GM12878 (cell line): ENCODE data around the gene GORASP1. TPM values are rescaled to one million over a fixed set of nuclear protein-coding genes. Genes with fewer than 3 reads are reported as not detected.

ENCODE experiments used
- ATAC-seq: fragments of 200-7000 bp; cut with Tn5 transposase; 3 replicates; pipeline ENCODE4 v1.9.1; 2020; ENCODE audit warnings: mild to moderate bottlenecking, moderate library complexity
- BruUV-seq: library from RNA; stranded (reverse); fragments of 400-500 nt; replicated peaks from 2 replicates; lab custom pipeline; 2021; lab: Mats Ljungman, UMichigan
- CTCF ChIA-PET: fragments of 300-600 bp; sonication (Branson Sonifier 250); formaldehyde crosslinking; extraction: SDS; loops from one replicate; lab custom pipeline; 2021; ENCODE audit warnings: inconsistent platforms; lab: Yijun Ruan, JAX
- POLR2A ChIA-PET: fragments of 350-600 bp; formaldehyde crosslinking; extraction: SDS; loops from one replicate; lab custom pipeline; 2021; ENCODE audit warnings: inconsistent platforms; lab: Charles Lee
- RAD21 ChIA-PET: fragments of 300-600 bp; sonication (Branson Sonifier 250); formaldehyde crosslinking; loops from one replicate; lab custom pipeline; 2023; ENCODE audit warnings: antibody characterized with exemption; ENCODE audit not compliant: unreplicated experiment; lab: Charles Lee
- SMC1A ChIA-PET: fragments of 300-600 bp; sonication (Branson Sonifier 250); formaldehyde crosslinking; loops from one replicate; lab custom pipeline; 2023; ENCODE audit not compliant: unreplicated experiment, uncharacterized antibody; lab: Charles Lee
- DNase-seq: peaks from one replicate; pipeline ENCODE4 v3.0.0-alpha.2; 2011; ENCODE audit warnings: low read depth, low spot score
- FAIRE-seq: peaks from 3 replicates; lab custom pipeline; 2011; peaks lifted over from hg19 to GRCh38; lab: Jason Lieb, UNC
- H2AFZ ChIP-seq: 2 replicates; pipeline ENCODE4 v1.6.0; 2011; ENCODE audit warnings: low read depth, low read length, control low read depth; ENCODE audit not compliant: control insufficient read depth
- H3K27ac ChIP-seq: 2 replicates; pipeline ENCODE4 v1.5.1; 2011; ENCODE audit warnings: control low read depth; ENCODE audit not compliant: control insufficient read depth, insufficient read depth
- H3K27me3 ChIP-seq, 2 experiments: replicated peaks in 1 of 2; 2 replicates each; pipeline versions ENCODE4 v1.6.0 to v1.6.1; 2011; ENCODE audit warnings: low read length in 1 of 2; ENCODE audit not compliant: control insufficient read depth in 2 of 2, insufficient read depth in 2 of 2
- H3K36me3 ChIP-seq, 2 experiments: 2 replicates each; pipeline ENCODE4 v1.5.1; 2011; ENCODE audit warnings: low read length in 1 of 2; ENCODE audit not compliant: control insufficient read depth in 2 of 2, insufficient read depth in 2 of 2
- H3K4me1 ChIP-seq: 2 replicates; pipeline ENCODE4 v1.6.1; 2011; ENCODE audit warnings: mild to moderate bottlenecking, low read length, moderate library complexity, mixed read lengths; ENCODE audit not compliant: control insufficient read depth, insufficient read depth
- H3K4me2 ChIP-seq: 2 replicates; pipeline ENCODE4 v1.6.0; 2011; ENCODE audit warnings: control low read depth; ENCODE audit not compliant: control insufficient read depth, insufficient read depth
- H3K4me3 ChIP-seq: fragments of 200-600 bp; sonication (generic); 2 replicates; pipeline ENCODE4 v1.5.1; 2016
- H3K79me2 ChIP-seq: 2 replicates; pipeline ENCODE4 v1.6.0; 2011; ENCODE audit warnings: low read length; ENCODE audit not compliant: control insufficient read depth, insufficient read depth
- H3K9ac ChIP-seq: 2 replicates; pipeline ENCODE4 v1.8.0; 2011; ENCODE audit warnings: low read length, control low read depth, mixed read lengths; ENCODE audit not compliant: control insufficient read depth, insufficient read depth
- H3K9me3 ChIP-seq: replicated peaks from 3 replicates; pipeline ENCODE4 v1.5.1; 2011; ENCODE audit warnings: mild to moderate bottlenecking, low read length; ENCODE audit not compliant: control insufficient read depth, insufficient read depth
- H4K20me1 ChIP-seq: 2 replicates; pipeline ENCODE4 v1.6.0; 2011; ENCODE audit not compliant: control insufficient read depth, insufficient read depth
- ATF7 ChIP-seq: fragments of 450-650 bp; IDR thresholded peaks from 2 replicates; pipeline ENCODE4 v1.6.1; 2016; ENCODE audit warnings: low read depth, mild to moderate bottlenecking
- BCL3 ChIP-seq: IDR thresholded peaks from 2 replicates; pipeline ENCODE4 v1.6.1; 2011; ENCODE audit warnings: borderline replicate concordance, low read depth, mild to moderate bottlenecking, moderate library complexity, low read length; ENCODE audit not compliant: insufficient read depth, poor library complexity, severe bottlenecking
- DPF2 ChIP-seq: fragments of 450-650 bp; IDR thresholded peaks from 2 replicates; pipeline ENCODE4 v1.6.1; 2017; ENCODE audit warnings: mild to moderate bottlenecking
- FOS ChIP-seq: IDR thresholded peaks from 3 replicates; pipeline ENCODE4 v1.6.1; 2011; ENCODE audit warnings: borderline replicate concordance; ENCODE audit not compliant: insufficient read length; ENCODE audit errors: extremely low read depth
- FOXM1 ChIP-seq: IDR thresholded peaks from 2 replicates; pipeline ENCODE4 v1.6.1; 2012; ENCODE audit warnings: low read depth, mild to moderate bottlenecking, inconsistent platforms, low read length, moderate library complexity
- GABPA ChIP-seq: IDR thresholded peaks from 2 replicates; pipeline ENCODE4 v1.6.1; 2014; ENCODE audit warnings: antibody characterized with exemption, low read depth, mild to moderate bottlenecking, inconsistent platforms
- MEF2A ChIP-seq: IDR thresholded peaks from 2 replicates; pipeline ENCODE4 v1.6.1; 2011; ENCODE audit warnings: low read depth, mild to moderate bottlenecking, low read length, moderate library complexity; ENCODE audit not compliant: insufficient read depth
- MTA3 ChIP-seq: IDR thresholded peaks from 2 replicates; pipeline ENCODE4 v1.6.1; 2012; ENCODE audit warnings: low read length, inconsistent platforms, borderline replicate concordance
- NR2F1 ChIP-seq: fragments of 450-650 bp; conservative IDR thresholded peaks from 2 replicates; pipeline ENCODE4 v1.6.1; 2017; ENCODE audit warnings: mild to moderate bottlenecking
- RAD21 ChIP-seq: IDR thresholded peaks from 2 replicates; pipeline ENCODE4 v1.6.1; 2011; ENCODE audit warnings: mild to moderate bottlenecking, low read depth, low read length, moderate library complexity; ENCODE audit not compliant: insufficient read depth
- SMAD5 ChIP-seq: IDR thresholded peaks from 2 replicates; pipeline ENCODE4 v1.6.1; 2016; ENCODE audit warnings: antibody characterized with exemption, low read depth
- SP1 ChIP-seq: IDR thresholded peaks from one replicate; pipeline ENCODE4 v1.6.1; 2011; ENCODE audit warnings: low read depth, low read length
- ZNF207 ChIP-seq: fragments of 450-650 bp; IDR thresholded peaks from 2 replicates; pipeline ENCODE4 v1.6.1; 2014; ENCODE audit warnings: antibody characterized with exemption, mild to moderate bottlenecking, borderline replicate concordance
- ZNF274 ChIP-seq: IDR thresholded peaks from one replicate; pipeline ENCODE4 v1.8.0; 2011; ENCODE audit not compliant: insufficient read length, insufficient read depth
- WGBS: methylation state at CpG from one replicate; pipeline ENCODE4 v1.1.6; 2016; ENCODE audit warnings: low lambda C conversion rate; ENCODE audit not compliant: insufficient replicate concordance, insufficient coverage; ENCODE audit errors: missing lambda C conversion rate; 5-methylcytosine and 5-hydroxymethylcytosine counted together
- in situ Hi-C: fragments of 300-500 bp; cut with MboI; formaldehyde crosslinking; loops from 9 replicates; pipeline ENCODE4 v1.14.3; 2018; ENCODE audit warnings: mixed read lengths
- intact Hi-C: fragments of 100-400 bp; cut with micrococcal nuclease; formaldehyde crosslinking; loops from one replicate; pipeline ENCODE4 v1.14.2; 2022; ENCODE audit not compliant: unreplicated experiment
- polyA plus RNA-seq, 11 experiments: library from polyadenylated mRNA; depleted of rRNA in 4 of 11; unstranded in 6 of 11; stranded (reverse) in 5 of 11; fragments of >200 nt; fragmentation: Nextera tagmentation in 4 of 11; fragmentation: Illumina TruSeq in 1 of 11; extraction: Ambion mirVana in 4 of 11; extraction: Trizol in 1 of 11; gene quantifications; 1 replicate in 1 of 11; 2 replicates in 10 of 11; pipeline versions ENCODE4 v1.2.1 to v1.2.3, GENCODE V29; 2011 to 2016; ENCODE audit warnings: inconsistent platforms in 2 of 11, missing spikeins in 2 of 11, low read depth in 1 of 11
- total RNA-seq, 4 experiments: library from RNA; depleted of rRNA in 3 of 4; stranded (reverse); fragments of >200 nt in 3 of 4; fragmentation: Illumina TruSeq in 1 of 4; extraction: Trizol in 1 of 4; gene quantifications; 2 replicates each; pipeline versions ENCODE4 v1.2.1 to v1.2.3, GENCODE V29; 2013 to 2021
- TF ChIP-seq, protein P1 (sequence below): IDR thresholded peaks from 2 replicates; pipeline ENCODE4 v1.6.1; 2012; ENCODE audit warnings: improper control_type of control experiment, low read depth, low read length; ENCODE audit not compliant: insufficient replicate concordance

GORASP1 gene
- total and polyA plus RNA-seq, 10 of the 15 experiments (the other 5 are each of a cell fraction or from before 2014, with no cell fraction given) = 3.6 to 32.7 (median 23.2) TPM

DNA sequence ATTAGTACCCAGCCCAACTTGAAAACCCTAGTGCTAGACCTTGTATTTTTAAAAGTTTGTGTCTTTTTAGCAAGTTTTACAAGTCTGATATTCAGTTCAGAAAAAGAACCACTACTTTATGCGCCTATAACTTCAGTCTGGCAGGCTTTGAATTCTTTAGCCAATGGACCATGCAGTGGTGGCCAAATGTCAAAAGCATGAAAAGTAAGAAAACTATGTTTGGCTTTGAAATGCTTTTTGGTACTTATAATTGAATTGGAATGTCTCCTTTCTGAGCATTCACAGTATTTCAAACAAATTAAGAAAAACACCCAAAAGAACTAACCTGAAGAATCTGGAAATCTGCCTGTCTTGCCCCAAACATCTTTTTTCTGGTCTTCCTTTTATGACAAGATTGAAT is 42.8 kb downstream of the GORASP1 start:
- H3K27ac ChIP-seq = no peak overlapping the region
- ChIA-PET RAD21 (interaction anchor here (1.4 kb wide), 1 partner anchor 65 kb away, joined by 4 read pairs; no protein-coding TSS in a partner anchor), POLR2A (no interaction called here), SMC1A (interaction anchor here (1.2 to 1.6 kb wide), 2 partner anchors 34 to 85 kb away, joined by 3 read pairs; no protein-coding TSS in a partner anchor), CTCF (interaction anchor here (0.9 kb wide), 1 partner anchor 226 kb away, joined by 3 read pairs; no protein-coding TSS in a partner anchor)
- no peaks in the 10 kb centered on the region for H3K79me2 ChIP-seq
- H3K4me2 ChIP-seq = no peak overlapping the region
- no peak overlapping the region for H3K9ac ChIP-seq
- H3K4me3 ChIP-seq = no peak overlapping the region
- in situ Hi-C loops = no loop called here
- no TSS peak for BruUV-seq
- no peaks in the 10 kb centered on the region for H3K9me3 ChIP-seq
- H3K36me3 ChIP-seq = peaks cover 0 to 6% of the 10 kb centered on the region in 2 experiments; a peak in 2 of 4 replicates
- ATAC-seq (no peak), FAIRE-seq (no peak), DNase-seq (no peak)
- no peaks in the 10 kb centered on the region for H3K4me1 ChIP-seq
- no peaks in the 10 kb centered on the region for H4K20me1 ChIP-seq
- WGBS = 100% methylated on average over 1 of the region's 1 CpG
- H3K27me3 ChIP-seq = no peaks in the 10 kb centered on the region
- intact Hi-C loops = no loop called here
- TF ChIP-seq, protein P1, sequence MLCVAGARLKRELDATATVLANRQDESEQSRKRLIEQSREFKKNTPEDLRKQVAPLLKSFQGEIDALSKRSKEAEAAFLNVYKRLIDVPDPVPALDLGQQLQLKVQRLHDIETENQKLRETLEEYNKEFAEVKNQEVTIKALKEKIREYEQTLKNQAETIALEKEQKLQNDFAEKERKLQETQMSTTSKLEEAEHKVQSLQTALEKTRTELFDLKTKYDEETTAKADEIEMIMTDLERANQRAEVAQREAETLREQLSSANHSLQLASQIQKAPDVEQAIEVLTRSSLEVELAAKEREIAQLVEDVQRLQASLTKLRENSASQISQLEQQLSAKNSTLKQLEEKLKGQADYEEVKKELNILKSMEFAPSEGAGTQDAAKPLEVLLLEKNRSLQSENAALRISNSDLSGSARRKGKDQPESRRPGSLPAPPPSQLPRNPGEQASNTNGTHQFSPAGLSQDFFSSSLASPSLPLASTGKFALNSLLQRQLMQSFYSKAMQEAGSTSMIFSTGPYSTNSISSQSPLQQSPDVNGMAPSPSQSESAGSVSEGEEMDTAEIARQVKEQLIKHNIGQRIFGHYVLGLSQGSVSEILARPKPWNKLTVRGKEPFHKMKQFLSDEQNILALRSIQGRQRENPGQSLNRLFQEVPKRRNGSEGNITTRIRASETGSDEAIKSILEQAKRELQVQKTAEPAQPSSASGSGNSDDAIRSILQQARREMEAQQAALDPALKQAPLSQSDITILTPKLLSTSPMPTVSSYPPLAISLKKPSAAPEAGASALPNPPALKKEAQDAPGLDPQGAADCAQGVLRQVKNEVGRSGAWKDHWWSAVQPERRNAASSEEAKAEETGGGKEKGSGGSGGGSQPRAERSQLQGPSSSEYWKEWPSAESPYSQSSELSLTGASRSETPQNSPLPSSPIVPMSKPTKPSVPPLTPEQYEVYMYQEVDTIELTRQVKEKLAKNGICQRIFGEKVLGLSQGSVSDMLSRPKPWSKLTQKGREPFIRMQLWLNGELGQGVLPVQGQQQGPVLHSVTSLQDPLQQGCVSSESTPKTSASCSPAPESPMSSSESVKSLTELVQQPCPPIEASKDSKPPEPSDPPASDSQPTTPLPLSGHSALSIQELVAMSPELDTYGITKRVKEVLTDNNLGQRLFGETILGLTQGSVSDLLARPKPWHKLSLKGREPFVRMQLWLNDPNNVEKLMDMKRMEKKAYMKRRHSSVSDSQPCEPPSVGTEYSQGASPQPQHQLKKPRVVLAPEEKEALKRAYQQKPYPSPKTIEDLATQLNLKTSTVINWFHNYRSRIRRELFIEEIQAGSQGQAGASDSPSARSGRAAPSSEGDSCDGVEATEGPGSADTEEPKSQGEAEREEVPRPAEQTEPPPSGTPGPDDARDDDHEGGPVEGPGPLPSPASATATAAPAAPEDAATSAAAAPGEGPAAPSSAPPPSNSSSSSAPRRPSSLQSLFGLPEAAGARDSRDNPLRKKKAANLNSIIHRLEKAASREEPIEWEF = no peak
- TF ChIP-seq ZNF207 = no peak
- TF ChIP-seq BCL3 = no peak
- no peak for TF ChIP-seq ZNF274
- no peak for TF ChIP-seq FOS
- no peak for TF ChIP-seq MTA3
- TF ChIP-seq NR2F1 = no peak
- no peak for TF ChIP-seq SP1
- TF ChIP-seq FOXM1 = no peak
- TF ChIP-seq SMAD5 = no peak
- TF ChIP-seq MEF2A = no peak
- no peak for TF ChIP-seq GABPA
- TF ChIP-seq DPF2 = no peak
- TF ChIP-seq RAD21 = no peak
- TF ChIP-seq ATF7 = no peak
- H2AFZ ChIP-seq = no peak overlapping the region
